Fibroblast of lung (primary cell): Measurements from ENCODE around the gene CLTC.

ENCODE experiments used
- EZH2 ChIP-seq: IDR thresholded peaks from 2 replicates; pipeline ENCODE4 v1.5.1; 2012; ENCODE audit warnings: low read length, control low read depth, mild to moderate bottlenecking; ENCODE audit errors: missing control alignments
- TF ChIP-seq, protein P1 (sequence below), 2 donors: IDR thresholded peaks in 1 of 2; conservative IDR thresholded peaks in 1 of 2; 1 replicate in 1 of 2; 2 replicates in 1 of 2; pipeline ENCODE4 v1.5.1; 2011 to 2012; ENCODE audit warnings: low read length in 2 of 2, control low read depth in 1 of 2, inconsistent platforms in 1 of 2, low read depth in 1 of 2, mild to moderate bottlenecking in 1 of 2

DNA sequence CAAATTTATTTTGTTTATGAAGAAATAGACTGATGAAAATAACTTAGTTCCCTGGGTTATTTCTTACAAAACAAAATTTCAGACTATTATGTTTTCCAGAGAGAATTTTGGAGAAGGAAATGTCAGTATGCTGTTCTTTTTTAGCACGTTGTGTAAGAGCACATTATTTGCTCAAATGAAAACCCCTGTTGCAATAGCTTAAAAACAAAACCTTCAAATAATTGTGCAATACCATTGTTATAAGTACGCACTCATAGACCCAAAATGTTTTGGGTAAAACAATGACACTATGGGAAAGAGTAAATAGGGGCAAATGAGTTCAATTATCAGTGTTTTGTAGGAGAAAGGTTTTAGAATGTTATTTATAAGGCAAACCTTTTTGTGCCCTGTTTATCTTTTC, 106.0 kb downstream of the CLTC start:
- TF ChIP-seq, protein P1, sequence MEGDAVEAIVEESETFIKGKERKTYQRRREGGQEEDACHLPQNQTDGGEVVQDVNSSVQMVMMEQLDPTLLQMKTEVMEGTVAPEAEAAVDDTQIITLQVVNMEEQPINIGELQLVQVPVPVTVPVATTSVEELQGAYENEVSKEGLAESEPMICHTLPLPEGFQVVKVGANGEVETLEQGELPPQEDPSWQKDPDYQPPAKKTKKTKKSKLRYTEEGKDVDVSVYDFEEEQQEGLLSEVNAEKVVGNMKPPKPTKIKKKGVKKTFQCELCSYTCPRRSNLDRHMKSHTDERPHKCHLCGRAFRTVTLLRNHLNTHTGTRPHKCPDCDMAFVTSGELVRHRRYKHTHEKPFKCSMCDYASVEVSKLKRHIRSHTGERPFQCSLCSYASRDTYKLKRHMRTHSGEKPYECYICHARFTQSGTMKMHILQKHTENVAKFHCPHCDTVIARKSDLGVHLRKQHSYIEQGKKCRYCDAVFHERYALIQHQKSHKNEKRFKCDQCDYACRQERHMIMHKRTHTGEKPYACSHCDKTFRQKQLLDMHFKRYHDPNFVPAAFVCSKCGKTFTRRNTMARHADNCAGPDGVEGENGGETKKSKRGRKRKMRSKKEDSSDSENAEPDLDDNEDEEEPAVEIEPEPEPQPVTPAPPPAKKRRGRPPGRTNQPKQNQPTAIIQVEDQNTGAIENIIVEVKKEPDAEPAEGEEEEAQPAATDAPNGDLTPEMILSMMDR (conservative IDR thresholded peaks at IDR 0.05 in 1 of 2, IDR thresholded peaks at IDR 0.05 in 1 of 2; ENCODE audit: low read depth in 1 of 2, low read length in 2 of 2), result no peak
- no peak for TF ChIP-seq EZH2
